Liver (tissue), 9 donors: ENCODE measurements around the gene GPRIN3. TPM values are rescaled to one million over a fixed set of nuclear protein-coding genes. Genes with fewer than 3 reads are reported as not detected.

Source experiments
- DNase-seq: peaks from one replicate; pipeline ENCODE4 v3.0.0-alpha.2; 2017; ENCODE audit warnings: low spot score
- H3K27ac ChIP-seq, 2 donors: one replicate each; pipeline ENCODE4 v1.7.0; 2013; ENCODE audit warnings: inconsistent platforms in 2 of 2, low read length in 2 of 2, control low read depth in 1 of 2, low read depth in 1 of 2, mild to moderate bottlenecking in 1 of 2
- H3K27me3 ChIP-seq, 4 donors: one replicate each; pipeline versions ENCODE4 v1.6.1 to v1.7.0; 2013; ENCODE audit warnings: low read length in 3 of 4, inconsistent platforms in 1 of 4, mild to moderate bottlenecking in 1 of 4, moderate library complexity in 1 of 4; ENCODE audit not compliant: control insufficient read depth in 4 of 4, insufficient read depth in 4 of 4
- H3K36me3 ChIP-seq, 4 donors: one replicate each; pipeline versions ENCODE4 v1.6.1 to v1.7.0; 2013; ENCODE audit warnings: low read length in 3 of 4, mild to moderate bottlenecking in 3 of 4, low read depth in 1 of 4, moderate library complexity in 1 of 4; ENCODE audit not compliant: control insufficient read depth in 4 of 4, insufficient read depth in 3 of 4
- H3K4me1 ChIP-seq, 4 donors: one replicate each; pipeline versions ENCODE4 v1.6.1 to v1.7.0; 2013; ENCODE audit warnings: low read length in 3 of 4, mild to moderate bottlenecking in 3 of 4, moderate library complexity in 1 of 4; ENCODE audit not compliant: control insufficient read depth in 4 of 4, insufficient read depth in 4 of 4
- H3K4me3 ChIP-seq, 3 donors: one replicate each; pipeline versions ENCODE4 v1.6.1 to v1.7.0; 2013; ENCODE audit warnings: low read length in 3 of 3, control low read depth in 1 of 3, low read depth in 1 of 3, mild to moderate bottlenecking in 1 of 3
- H3K9ac ChIP-seq, 2 donors: one replicate each; pipeline ENCODE4 v1.7.0; 2013; ENCODE audit warnings: low read length in 2 of 2, mild to moderate bottlenecking in 2 of 2, moderate library complexity in 2 of 2, control low read depth in 1 of 2, low read depth in 1 of 2
- H3K9me3 ChIP-seq, 4 donors: one replicate each; pipeline versions ENCODE4 v1.6.1 to v1.7.0; 2013; ENCODE audit warnings: low read length in 3 of 4; ENCODE audit not compliant: control insufficient read depth in 4 of 4
- EGR1 ChIP-seq, 2 donors: IDR thresholded peaks; 2 replicates each; pipeline ENCODE4 v1.6.1; 2016 to 2018; ENCODE audit warnings: antibody characterized with exemption in 2 of 2, low read depth in 2 of 2
- FOXA2 ChIP-seq: IDR thresholded peaks from 2 replicates; pipeline ENCODE4 v1.6.1; 2016; ENCODE audit warnings: antibody characterized with exemption
- GABPA ChIP-seq, 2 donors: IDR thresholded peaks in 1 of 2; conservative IDR thresholded peaks in 1 of 2; 2 replicates each; pipeline ENCODE4 v1.6.1; 2016; ENCODE audit warnings: antibody characterized with exemption in 2 of 2, mild to moderate bottlenecking in 1 of 2, moderate library complexity in 1 of 2
- HNF4A ChIP-seq, 2 donors: conservative IDR thresholded peaks; 2 replicates each; pipeline ENCODE4 v1.6.1; 2016; ENCODE audit warnings: antibody characterized with exemption in 2 of 2, mild to moderate bottlenecking in 2 of 2
- JUND ChIP-seq, 2 donors: IDR thresholded peaks; 2 replicates each; pipeline ENCODE4 v1.6.1; 2016; ENCODE audit warnings: antibody characterized with exemption in 2 of 2
- MAX ChIP-seq: IDR thresholded peaks from 2 replicates; pipeline ENCODE4 v1.6.1; 2016; ENCODE audit warnings: antibody characterized with exemption
- NR2F2 ChIP-seq: IDR thresholded peaks from 2 replicates; pipeline ENCODE4 v1.6.1; 2016; ENCODE audit warnings: antibody characterized with exemption
- RAD21 ChIP-seq, 2 donors: IDR thresholded peaks; 2 replicates each; pipeline ENCODE4 v1.6.1; 2016; ENCODE audit warnings: antibody characterized with exemption in 2 of 2, mild to moderate bottlenecking in 2 of 2
- REST ChIP-seq: IDR thresholded peaks from 2 replicates; pipeline ENCODE4 v1.6.1; 2016; ENCODE audit warnings: antibody characterized with exemption, mild to moderate bottlenecking
- RXRA ChIP-seq, 2 donors: IDR thresholded peaks; 2 replicates each; pipeline ENCODE4 v1.6.1; 2017 to 2018; ENCODE audit warnings: antibody characterized with exemption in 2 of 2, mild to moderate bottlenecking in 1 of 2
- SP1 ChIP-seq: IDR thresholded peaks from 2 replicates; pipeline ENCODE4 v1.6.1; 2018; ENCODE audit warnings: antibody characterized with exemption, mild to moderate bottlenecking
- TAF1 ChIP-seq: conservative IDR thresholded peaks from 2 replicates; pipeline ENCODE4 v1.6.1; 2016; ENCODE audit warnings: antibody characterized with exemption, mild to moderate bottlenecking
- YY1 ChIP-seq: IDR thresholded peaks from 2 replicates; pipeline ENCODE4 v1.6.1; 2016; ENCODE audit warnings: antibody characterized with exemption, mild to moderate bottlenecking
- WGBS: extraction: QIAGEN DNeasy Blood & Tissue Kit; methylation state at CpG from one replicate; pipeline ENCODE4 v1.1.7; 2013; 5-methylcytosine and 5-hydroxymethylcytosine counted together
- polyA plus RNA-seq, 2 donors: library from polyadenylated mRNA; stranded (reverse) in 1 of 2; unstranded in 1 of 2; fragments of 200-250 nt in 1 of 2; fragments of >200 nt in 1 of 2; fragmentation: Nextera tagmentation in 1 of 2; extraction: Ambion mirVana in 1 of 2; gene quantifications; one replicate each; pipeline versions ENCODE4 v1.2.1 to v1.2.3, GENCODE V29; 2013 to 2015
- total RNA-seq, 2 donors: library from RNA; depleted of rRNA; stranded (reverse); fragments of >200 nt; gene quantifications; one replicate each; pipeline ENCODE4 v1.2.3, GENCODE V29; 2014
- TF ChIP-seq, protein P1 (sequence below): IDR thresholded peaks from 2 replicates; pipeline ENCODE4 v1.6.1; 2016; ENCODE audit warnings: antibody characterized with exemption
- TF ChIP-seq, protein P2 (sequence below): fragments of 150-350 bp; IDR thresholded peaks from 2 replicates; pipeline ENCODE4 v1.5.1; 2017; ENCODE audit warnings: improper control_type of control experiment, low read depth, low read length; ENCODE audit not compliant: missing input control
- TF ChIP-seq, protein P3 (sequence below): IDR thresholded peaks from 2 replicates; pipeline ENCODE4 v1.6.1; 2016; ENCODE audit warnings: antibody characterized with exemption
- donor health status: healthy.
- donor health status: healthy.
- donor health status: healthy.
- donor health status: healthy.
- donor health status: healthy.

The GPRIN3 gene
- total and polyA plus RNA-seq, 4 donors, result 0.25 to 1.5 (median 0.95) TPM

GRCh38 chr4:89279385-89279784 is 28.2 kb downstream of the GPRIN3 start:
- H3K36me3 ChIP-seq, result no peaks in the 10 kb centered on the region
- no peak overlapping the region for H3K9ac ChIP-seq
- WGBS, result 80% methylated on average over 4 of the region's 4 CpGs
- H3K4me1 ChIP-seq, result no peaks in the 10 kb centered on the region
- no peak for DNase-seq
- H3K9me3 ChIP-seq, result no peaks in the 10 kb centered on the region
- no peak overlapping the region for H3K27ac ChIP-seq
- no peak for TF ChIP-seq EGR1 (IDR thresholded peaks at IDR 0.05; ENCODE audit: low read depth in 2 of 2)
- TF ChIP-seq RXRA (IDR thresholded peaks at IDR 0.05), result no peak
- TF ChIP-seq HNF4A (conservative IDR thresholded peaks at IDR 0.05), result no peak
- no peak for TF ChIP-seq NR2F2
- no peak for TF ChIP-seq JUND (IDR thresholded peaks at IDR 0.05)
- TF ChIP-seq SP1, result no peak
- TF ChIP-seq, protein P1, sequence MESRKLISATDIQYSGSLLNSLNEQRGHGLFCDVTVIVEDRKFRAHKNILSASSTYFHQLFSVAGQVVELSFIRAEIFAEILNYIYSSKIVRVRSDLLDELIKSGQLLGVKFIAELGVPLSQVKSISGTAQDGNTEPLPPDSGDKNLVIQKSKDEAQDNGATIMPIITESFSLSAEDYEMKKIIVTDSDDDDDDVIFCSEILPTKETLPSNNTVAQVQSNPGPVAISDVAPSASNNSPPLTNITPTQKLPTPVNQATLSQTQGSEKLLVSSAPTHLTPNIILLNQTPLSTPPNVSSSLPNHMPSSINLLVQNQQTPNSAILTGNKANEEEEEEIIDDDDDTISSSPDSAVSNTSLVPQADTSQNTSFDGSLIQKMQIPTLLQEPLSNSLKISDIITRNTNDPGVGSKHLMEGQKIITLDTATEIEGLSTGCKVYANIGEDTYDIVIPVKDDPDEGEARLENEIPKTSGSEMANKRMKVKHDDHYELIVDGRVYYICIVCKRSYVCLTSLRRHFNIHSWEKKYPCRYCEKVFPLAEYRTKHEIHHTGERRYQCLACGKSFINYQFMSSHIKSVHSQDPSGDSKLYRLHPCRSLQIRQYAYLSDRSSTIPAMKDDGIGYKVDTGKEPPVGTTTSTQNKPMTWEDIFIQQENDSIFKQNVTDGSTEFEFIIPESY, result no peak
- TF ChIP-seq, protein P2, sequence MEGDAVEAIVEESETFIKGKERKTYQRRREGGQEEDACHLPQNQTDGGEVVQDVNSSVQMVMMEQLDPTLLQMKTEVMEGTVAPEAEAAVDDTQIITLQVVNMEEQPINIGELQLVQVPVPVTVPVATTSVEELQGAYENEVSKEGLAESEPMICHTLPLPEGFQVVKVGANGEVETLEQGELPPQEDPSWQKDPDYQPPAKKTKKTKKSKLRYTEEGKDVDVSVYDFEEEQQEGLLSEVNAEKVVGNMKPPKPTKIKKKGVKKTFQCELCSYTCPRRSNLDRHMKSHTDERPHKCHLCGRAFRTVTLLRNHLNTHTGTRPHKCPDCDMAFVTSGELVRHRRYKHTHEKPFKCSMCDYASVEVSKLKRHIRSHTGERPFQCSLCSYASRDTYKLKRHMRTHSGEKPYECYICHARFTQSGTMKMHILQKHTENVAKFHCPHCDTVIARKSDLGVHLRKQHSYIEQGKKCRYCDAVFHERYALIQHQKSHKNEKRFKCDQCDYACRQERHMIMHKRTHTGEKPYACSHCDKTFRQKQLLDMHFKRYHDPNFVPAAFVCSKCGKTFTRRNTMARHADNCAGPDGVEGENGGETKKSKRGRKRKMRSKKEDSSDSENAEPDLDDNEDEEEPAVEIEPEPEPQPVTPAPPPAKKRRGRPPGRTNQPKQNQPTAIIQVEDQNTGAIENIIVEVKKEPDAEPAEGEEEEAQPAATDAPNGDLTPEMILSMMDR, result no peak
- no peak for TF ChIP-seq GABPA (IDR thresholded peaks at IDR 0.05 in 1 of 2, conservative IDR thresholded peaks at IDR 0.05 in 1 of 2)
- H3K27me3 ChIP-seq, result no peaks in the 10 kb centered on the region
- no peak overlapping the region for H3K4me3 ChIP-seq

GRCh38 chr4:89277412-89277811 is 30.2 kb downstream of the GPRIN3 start:
- H3K4me3 ChIP-seq, result no peak overlapping the region
- H3K27ac ChIP-seq, result no peak overlapping the region
- no peaks in the 10 kb centered on the region for H3K9me3 ChIP-seq
- TF ChIP-seq EGR1 (IDR thresholded peaks at IDR 0.05; ENCODE audit: low read depth in 2 of 2), result no peak
- TF ChIP-seq REST, result no peak
- no peak for TF ChIP-seq MAX
- no peak for TF ChIP-seq SP1
- no peak for TF ChIP-seq JUND (IDR thresholded peaks at IDR 0.05)
- no peak for TF ChIP-seq YY1
- TF ChIP-seq RXRA (IDR thresholded peaks at IDR 0.05), result no peak
- TF ChIP-seq TAF1, result no peak
- no peak for TF ChIP-seq FOXA2
- no peak for TF ChIP-seq RAD21 (IDR thresholded peaks at IDR 0.05)
- TF ChIP-seq NR2F2, result no peak
- no peak for TF ChIP-seq HNF4A (conservative IDR thresholded peaks at IDR 0.05)
- TF ChIP-seq, protein P2, result no peak
- TF ChIP-seq, protein P1, result no peak
- TF ChIP-seq, protein P3, sequence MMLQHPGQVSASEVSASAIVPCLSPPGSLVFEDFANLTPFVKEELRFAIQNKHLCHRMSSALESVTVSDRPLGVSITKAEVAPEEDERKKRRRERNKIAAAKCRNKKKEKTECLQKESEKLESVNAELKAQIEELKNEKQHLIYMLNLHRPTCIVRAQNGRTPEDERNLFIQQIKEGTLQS, result no peak
- H3K36me3 ChIP-seq, result no peaks in the 10 kb centered on the region
- H3K27me3 ChIP-seq, result no peaks in the 10 kb centered on the region
- DNase-seq, result no peak
- peaks cover 0 to 2% (median 0%) of the 10 kb centered on the region in 4 donors for H3K4me1 ChIP-seq
- H3K9ac ChIP-seq, result no peak overlapping the region
- WGBS, result 94% methylated on average over 5 of the region's 5 CpGs
